Endothelial cell of umbilical vein (primary cell): ENCODE results near the gene CDH7. TPM values are rescaled to one million over a fixed set of nuclear protein-coding genes. Genes with fewer than 3 reads are reported as not detected.

Experiments
- BruUV-seq: library from RNA; stranded (reverse); fragments of 400-500 nt; replicated peaks from 2 replicates; lab custom pipeline; 2021; lab: Mats Ljungman, UMichigan
- CTCF ChIA-PET: fragments of 300-600, 350-600 bp; sonication (Branson Sonifier 250); formaldehyde crosslinking; loops from one replicate; lab custom pipeline; 2021; ENCODE audit warnings: antibody characterized with exemption, inconsistent platforms; lab: Charles Lee
- POLR2A ChIA-PET: fragments of 300-600, 350-600 bp; sonication (Branson Sonifier 250); formaldehyde crosslinking; loops from one replicate; lab custom pipeline; 2021; ENCODE audit warnings: antibody characterized with exemption, inconsistent platforms; lab: Charles Lee
- DNase-seq: peaks from one replicate; pipeline ENCODE4 v3.0.0-alpha.2; 2011; ENCODE audit warnings: low read depth, low spot score
- FAIRE-seq: peaks from 2 replicates; lab custom pipeline; 2011; peaks lifted over from hg19 to GRCh38; lab: Jason Lieb, UNC
- H2AFZ ChIP-seq: 2 replicates; pipeline ENCODE4 v1.6.0; 2012; ENCODE audit warnings: low read depth, low read length, control low read depth, inconsistent platforms
- H3K27ac ChIP-seq: 2 replicates; pipeline ENCODE4 v1.5.1; 2011; ENCODE audit warnings: low read depth, mild to moderate bottlenecking, control low read depth, low read length, moderate library complexity; ENCODE audit not compliant: insufficient read depth
- H3K27me3 ChIP-seq, 2 experiments: 2 replicates each; pipeline versions ENCODE4 v1.6.0 to v1.6.1; 2011; ENCODE audit warnings: low read length in 2 of 2, mixed read lengths in 1 of 2; ENCODE audit not compliant: control insufficient read depth in 2 of 2, insufficient read depth in 2 of 2
- H3K36me3 ChIP-seq, 2 experiments: 2 replicates in 1 of 2; 3 replicates in 1 of 2; pipeline ENCODE4 v1.5.1; 2011; ENCODE audit warnings: low read length in 2 of 2, mild to moderate bottlenecking in 1 of 2, moderate library complexity in 1 of 2; ENCODE audit not compliant: control insufficient read depth in 2 of 2, insufficient read depth in 2 of 2; ENCODE audit errors: extremely low read depth in 1 of 2
- H3K4me1 ChIP-seq: 3 replicates; pipeline ENCODE4 v1.5.1; 2011; ENCODE audit warnings: mild to moderate bottlenecking, low read length; ENCODE audit not compliant: control insufficient read depth, insufficient read depth; ENCODE audit errors: extremely low read depth
- H3K4me2 ChIP-seq: 2 replicates; pipeline ENCODE4 v1.6.1; 2011; ENCODE audit warnings: low read length, control low read depth, mixed read lengths; ENCODE audit not compliant: insufficient read depth
- H3K4me3 ChIP-seq, 3 experiments: fragments of 200-600 bp in 1 of 3; sonication (generic), shearing (Covaris generic) in 1 of 3; replicated peaks in 1 of 3; 2 replicates each; pipeline ENCODE4 v1.5.1; 2011 to 2016; ENCODE audit warnings: control low read depth in 3 of 3, low read length in 3 of 3, mild to moderate bottlenecking in 2 of 3, inconsistent platforms in 1 of 3, low read depth in 1 of 3, moderate library complexity in 1 of 3; ENCODE audit not compliant: insufficient read depth in 1 of 3
- H3K79me2 ChIP-seq: 2 replicates; pipeline ENCODE4 v1.6.0; 2012; ENCODE audit warnings: low read length, inconsistent platforms; ENCODE audit not compliant: control insufficient read depth, insufficient read depth
- H3K9ac ChIP-seq: replicated peaks from 2 replicates; pipeline ENCODE3; 2011; ENCODE audit warnings: low read length, control low read depth; ENCODE audit not compliant: insufficient read depth; ENCODE audit errors: extremely low read depth
- H3K9me1 ChIP-seq: replicated peaks from 3 replicates; pipeline ENCODE4 v1.6.0; 2011; ENCODE audit warnings: mild to moderate bottlenecking, low read length; ENCODE audit not compliant: control insufficient read depth, insufficient read depth; ENCODE audit errors: extremely low read depth
- H3K9me3 ChIP-seq: replicated peaks from 2 replicates; pipeline ENCODE4 v1.5.1; 2012; ENCODE audit warnings: low read length, inconsistent platforms; ENCODE audit not compliant: control insufficient read depth, insufficient read depth
- H4K20me1 ChIP-seq: replicated peaks from 2 replicates; pipeline ENCODE3; 2011; ENCODE audit warnings: mild to moderate bottlenecking, low read length; ENCODE audit not compliant: control insufficient read depth, insufficient read depth; ENCODE audit errors: extremely low read depth
- CTCF ChIP-seq, 2 donors: IDR thresholded peaks; 1 replicate in 1 of 2; 2 replicates in 1 of 2; pipeline ENCODE4 v1.5.1; 2011; ENCODE audit warnings: low read length in 2 of 2, mild to moderate bottlenecking in 2 of 2, moderate library complexity in 2 of 2, control low read depth in 1 of 2, inconsistent platforms in 1 of 2, low read depth in 1 of 2; ENCODE audit not compliant: insufficient read depth in 1 of 2; ENCODE audit errors: extremely low read depth in 1 of 2
- EZH2 ChIP-seq: IDR thresholded peaks from 2 replicates; pipeline ENCODE4 v1.6.1; 2012; ENCODE audit warnings: borderline replicate concordance, low read depth, mild to moderate bottlenecking, moderate library complexity, low read length, inconsistent platforms; ENCODE audit not compliant: severe bottlenecking
- FOS ChIP-seq: IDR thresholded peaks from 2 replicates; pipeline ENCODE4 v1.6.1; 2011; ENCODE audit warnings: mild to moderate bottlenecking, low read length, moderate library complexity, borderline replicate concordance; ENCODE audit not compliant: insufficient read depth
- GATA2 ChIP-seq: IDR thresholded peaks from 2 replicates; pipeline ENCODE4 v1.7.0; 2011; ENCODE audit warnings: low read depth, mild to moderate bottlenecking, moderate library complexity, mixed read lengths, low read length; ENCODE audit not compliant: insufficient read length, insufficient read depth
- JUN ChIP-seq: IDR thresholded peaks from 2 replicates; pipeline ENCODE4 v1.6.1; 2011; ENCODE audit warnings: borderline replicate concordance, low read depth; ENCODE audit not compliant: insufficient read length, insufficient read depth
- MAX ChIP-seq: IDR thresholded peaks from 2 replicates; pipeline ENCODE4 v1.6.1; 2011; ENCODE audit not compliant: insufficient read depth, insufficient read length
- MYC ChIP-seq: IDR thresholded peaks from one replicate; pipeline ENCODE4 v1.6.1; 2011; ENCODE audit warnings: mild to moderate bottlenecking, low read depth, low read length
- POLR2A ChIP-seq: IDR thresholded peaks from 2 replicates; pipeline ENCODE4 v1.6.1; 2012; ENCODE audit warnings: low read depth, mild to moderate bottlenecking, control low read depth, low read length
- POLR2AphosphoS5 ChIP-seq: IDR thresholded peaks from 2 replicates; pipeline ENCODE4 v1.6.1; 2012; ENCODE audit warnings: low read depth, mild to moderate bottlenecking, control low read depth, low read length, moderate library complexity; ENCODE audit not compliant: insufficient read depth
- dilution Hi-C: fragments of 300-500 bp; cut with MboI; formaldehyde crosslinking; loops from one replicate; pipeline ENCODE4 v1.15.0; 2019; ENCODE audit warnings: low sequenced_read_pairs; ENCODE audit not compliant: extremely low pct_ligation_motif_present
- intact Hi-C: fragments of 100-400 bp; cut with micrococcal nuclease; formaldehyde crosslinking; loops from one replicate; pipeline ENCODE4 v1.10.0; 2022
- polyA plus RNA-seq, 4 experiments: library from polyadenylated mRNA; depleted of rRNA in 3 of 4; stranded (reverse) in 3 of 4; unstranded in 1 of 4; fragments of >200 nt; gene quantifications; 2 replicates each; pipeline versions ENCODE4 v1.2.1 to v1.2.3, GENCODE V29; 2011 to 2012; ENCODE audit warnings: missing spikeins in 1 of 4
- total RNA-seq: library from RNA; stranded (reverse); gene quantifications from 2 replicates; pipeline ENCODE4 v1.2.3, GENCODE V29; 2021

CDH7 gene
- total and polyA plus RNA-seq, 2 donors (not counting 3 experiments of a cell fraction or from before 2014, with no cell fraction given), result not detected

- H3K27me3 ChIP-seq, result no peaks in the 10 kb centered on the region
- H3K79me2 ChIP-seq, result no peaks in the 10 kb centered on the region
- no peak overlapping the region for H3K9ac ChIP-seq
- no peaks in the 10 kb centered on the region for H3K36me3 ChIP-seq
- no peaks in the 10 kb centered on the region for H3K9me1 ChIP-seq
- no peak overlapping the region for H3K4me3 ChIP-seq
- dilution Hi-C loops, result no loop called here
- no peak for DNase-seq
- intact Hi-C loops, result no loop called here
- FAIRE-seq, result no peak
- no peak overlapping the region for H2AFZ ChIP-seq
- no peaks in the 10 kb centered on the region for H3K9me3 ChIP-seq
- CTCF ChIA-PET, result no interaction called here
- H3K4me2 ChIP-seq, result no peak overlapping the region
- H3K4me1 ChIP-seq, result no peaks in the 10 kb centered on the region
- no peak overlapping the region for H3K27ac ChIP-seq
- POLR2A ChIA-PET, result no interaction called here
- BruUV-seq, result no TSS peak
- H4K20me1 ChIP-seq, result no peaks in the 10 kb centered on the region
- TF ChIP-seq FOS (no peak), POLR2AphosphoS5 (no peak), GATA2 (no peak), CTCF (IDR thresholded peaks at IDR 0.05; ENCODE audit: extremely low read depth in 1 of 2, insufficient read depth in 1 of 2, low read depth in 1 of 2, low read length in 2 of 2) (no peak), MYC (no peak), POLR2A (no peak), JUN (no peak), EZH2 (no peak), MAX (no peak)
Measured at GRCh38 chr18:65821911-65822310, 71.1 kb downstream of the CDH7 start.
